Neural cell (in vitro differentiated cells): ENCODE measurements around the gene OTUD7B. TPM values are rescaled to one million over a fixed set of nuclear protein-coding genes. Genes with fewer than 3 reads are reported as not detected.

ENCODE experiments used
- H2AFZ ChIP-seq: fragments of 200-600, 300-800 bp; sonication (generic), shearing (Covaris generic); 2 replicates; pipeline ENCODE4 v1.6.0; 2014; ENCODE audit warnings: low read depth, mild to moderate bottlenecking, antibody characterized with exemption, low read length, moderate library complexity
- H3F3A ChIP-seq: fragments of 200-600 bp; shearing (Covaris generic); 2 replicates; pipeline ENCODE4 v1.6.1; 2016; ENCODE audit warnings: mild to moderate bottlenecking, moderate library complexity, mixed read lengths, antibody characterized with exemption, low read length; ENCODE audit not compliant: insufficient read depth, poor library complexity, severe bottlenecking
- H3K27ac ChIP-seq: fragments of 200-600, 300-800 bp; sonication (generic), shearing (Covaris generic); 2 replicates; pipeline ENCODE4 v1.5.1; 2014; ENCODE audit warnings: mild to moderate bottlenecking, low read length, moderate library complexity
- H3K27me3 ChIP-seq: fragments of 300-800, 200-600 bp; sonication (generic), shearing (Covaris generic); 2 replicates; pipeline ENCODE4 v1.6.0; 2014; ENCODE audit warnings: mild to moderate bottlenecking, low read depth, low read length, moderate library complexity; ENCODE audit not compliant: insufficient read depth
- H3K36me3 ChIP-seq: fragments of 300-800, 200-600 bp; sonication (generic), shearing (Covaris generic); 2 replicates; pipeline ENCODE4 v1.5.1; 2014; ENCODE audit warnings: mild to moderate bottlenecking, antibody characterized with exemption, low read length, moderate library complexity; ENCODE audit not compliant: insufficient read depth
- H3K4me2 ChIP-seq: fragments of 300-800, 200-600 bp; sonication (generic), shearing (Covaris generic); 2 replicates; pipeline ENCODE4 v1.6.0; 2014; ENCODE audit warnings: mild to moderate bottlenecking, low read length
- H3K4me3 ChIP-seq: fragments of 300-800, 200-600 bp; sonication (generic), shearing (Covaris generic); 2 replicates; pipeline ENCODE4 v1.5.1; 2014; ENCODE audit warnings: mild to moderate bottlenecking, low read length, moderate library complexity
- H3K79me2 ChIP-seq: fragments of 200-600 bp; shearing (Covaris generic); replicated peaks from 2 replicates; pipeline ENCODE4 v1.6.0; 2014; ENCODE audit warnings: mild to moderate bottlenecking, low read length, moderate library complexity; ENCODE audit not compliant: insufficient read depth
- H3K9ac ChIP-seq: fragments of 300-800, 200-600 bp; sonication (generic), shearing (Covaris generic); 2 replicates; pipeline ENCODE4 v1.6.1; 2016; ENCODE audit warnings: mild to moderate bottlenecking, low read length, mixed read lengths
- H3K9me2 ChIP-seq: fragments of 200-600 bp; shearing (Covaris generic); 2 replicates; pipeline ENCODE4 v1.6.1; 2016; ENCODE audit warnings: mild to moderate bottlenecking, low read length, mixed read lengths; ENCODE audit not compliant: insufficient read depth
- H3K9me3 ChIP-seq: fragments of 200-600, 300-800 bp; sonication (generic), shearing (Covaris generic); 2 replicates; pipeline ENCODE4 v1.6.1; 2016; ENCODE audit warnings: mild to moderate bottlenecking, mixed run types, low read length, moderate library complexity, mixed read lengths
- H4K20me1 ChIP-seq: fragments of 200-600 bp; shearing (Covaris generic); 2 replicates; pipeline ENCODE4 v1.6.1; 2016; ENCODE audit warnings: mild to moderate bottlenecking, mixed run types; ENCODE audit not compliant: insufficient read depth
- CTCF ChIP-seq: fragments of 450-650 bp; IDR thresholded peaks from 2 replicates; pipeline ENCODE4 v1.5.1; 2014; ENCODE audit warnings: antibody characterized with exemption, mild to moderate bottlenecking, moderate library complexity; ENCODE audit not compliant: poor library complexity, severe bottlenecking
- EP300 ChIP-seq: fragments of 450-650 bp; conservative IDR thresholded peaks from 2 replicates; pipeline ENCODE4 v1.6.1; 2014; ENCODE audit warnings: antibody characterized with exemption, mild to moderate bottlenecking, moderate library complexity; ENCODE audit not compliant: poor library complexity, severe bottlenecking
- EZH2 ChIP-seq: fragments of 200-600, 300-800 bp; shearing (Covaris generic), sonication (generic); IDR thresholded peaks from 2 replicates; pipeline ENCODE4 v1.6.1; 2014; ENCODE audit warnings: antibody characterized with exemption, low read length, borderline replicate concordance, mild to moderate bottlenecking; ENCODE audit not compliant: insufficient read depth, poor library complexity, severe bottlenecking
- MXI1 ChIP-seq: fragments of 450-650 bp; conservative IDR thresholded peaks from 2 replicates; pipeline ENCODE4 v1.6.1; 2014; ENCODE audit warnings: antibody characterized with exemption, mild to moderate bottlenecking; ENCODE audit not compliant: poor library complexity, severe bottlenecking
- POLR2AphosphoS5 ChIP-seq: IDR thresholded peaks from 2 replicates; pipeline ENCODE4 v1.6.1; 2012
- RAD21 ChIP-seq: fragments of 450-650 bp; conservative IDR thresholded peaks from 2 replicates; pipeline ENCODE4 v1.6.1; 2014; ENCODE audit warnings: antibody characterized with exemption, mild to moderate bottlenecking, moderate library complexity
- REST ChIP-seq: IDR thresholded peaks from 2 replicates; pipeline ENCODE4 v1.6.1; 2012; ENCODE audit warnings: borderline replicate concordance
- SMC3 ChIP-seq: fragments of 450-650 bp; conservative IDR thresholded peaks from 2 replicates; pipeline ENCODE4 v1.6.1; 2014; ENCODE audit warnings: antibody characterized with exemption, mild to moderate bottlenecking, moderate library complexity; ENCODE audit not compliant: poor library complexity
- TAF1 ChIP-seq: IDR thresholded peaks from 2 replicates; pipeline ENCODE4 v1.6.1; 2012; ENCODE audit warnings: low read depth
- polyA plus RNA-seq: library from polyadenylated mRNA; depleted of rRNA; stranded (reverse); fragments of >200 nt; gene quantifications from 2 replicates; pipeline ENCODE4 v1.2.3, GENCODE V29; 2014

The OTUD7B gene
- polyA plus RNA-seq, 1 donor from 2014 or later = 2.1 TPM

GRCh38 chr1:149978547-149979023, 31.9 kb downstream of the OTUD7B start:
- no peaks in the 10 kb centered on the region for H4K20me1 ChIP-seq
- TF ChIP-seq TAF1 (no peak), POLR2AphosphoS5 (no peak), CTCF (no peak), EP300 (no peak), RAD21 (no peak), MXI1 (no peak), SMC3 (no peak), EZH2 (no peak), REST (no peak)
- no peaks in the 10 kb centered on the region for H3K36me3 ChIP-seq

GRCh38 chr1:149977345-149977744, 33.2 kb downstream of the OTUD7B start:
- Histone ChIP-seq H3K9ac (no peak overlapping the region), H3K27me3 (no peaks in the 10 kb centered on the region), H3K27ac (no peak overlapping the region), H3K9me2 (no peaks in the 10 kb centered on the region), H3K79me2 (no peaks in the 10 kb centered on the region), H2AFZ (no peak overlapping the region), H3K9me3 (no peaks in the 10 kb centered on the region), H3F3A (no peaks in the 10 kb centered on the region), H3K4me2 (no peak overlapping the region), H3K4me3 (no peak overlapping the region), H3K36me3 (no peaks in the 10 kb centered on the region), H4K20me1 (no peaks in the 10 kb centered on the region)
- no peak for TF ChIP-seq TAF1
- no peak for TF ChIP-seq EZH2
- TF ChIP-seq SMC3 = no peak
- no peak for TF ChIP-seq MXI1
- TF ChIP-seq CTCF = no peak
- TF ChIP-seq EP300 = no peak

More at GRCh38 chr1:149978547-149979023, 31.9 kb downstream of the OTUD7B start:
- H3K9me2 ChIP-seq = no peaks in the 10 kb centered on the region
- H3K27ac ChIP-seq = no peak overlapping the region
- no peaks in the 10 kb centered on the region for H3K27me3 ChIP-seq
- H3K9ac ChIP-seq = no peak overlapping the region
- no peak overlapping the region for H3K4me3 ChIP-seq
- no peaks in the 10 kb centered on the region for H3K9me3 ChIP-seq
- H2AFZ ChIP-seq = no peak overlapping the region
- no peak overlapping the region for H3K4me2 ChIP-seq
- H3K79me2 ChIP-seq = no peaks in the 10 kb centered on the region
- H3F3A ChIP-seq = no peaks in the 10 kb centered on the region
